Measurements from ENCODE around the gene STXBP3. TPM values are rescaled to one million over a fixed set of nuclear protein-coding genes. Genes with fewer than 3 reads are reported as not detected.

The STXBP3 gene
- total RNA-seq, 1 experiment from 2014 or later = 24.4 TPM

GRCh38 chr1:108815566-108815965 is 69.1 kb downstream of the STXBP3 start:
- TF ChIP-seq, protein P1, sequence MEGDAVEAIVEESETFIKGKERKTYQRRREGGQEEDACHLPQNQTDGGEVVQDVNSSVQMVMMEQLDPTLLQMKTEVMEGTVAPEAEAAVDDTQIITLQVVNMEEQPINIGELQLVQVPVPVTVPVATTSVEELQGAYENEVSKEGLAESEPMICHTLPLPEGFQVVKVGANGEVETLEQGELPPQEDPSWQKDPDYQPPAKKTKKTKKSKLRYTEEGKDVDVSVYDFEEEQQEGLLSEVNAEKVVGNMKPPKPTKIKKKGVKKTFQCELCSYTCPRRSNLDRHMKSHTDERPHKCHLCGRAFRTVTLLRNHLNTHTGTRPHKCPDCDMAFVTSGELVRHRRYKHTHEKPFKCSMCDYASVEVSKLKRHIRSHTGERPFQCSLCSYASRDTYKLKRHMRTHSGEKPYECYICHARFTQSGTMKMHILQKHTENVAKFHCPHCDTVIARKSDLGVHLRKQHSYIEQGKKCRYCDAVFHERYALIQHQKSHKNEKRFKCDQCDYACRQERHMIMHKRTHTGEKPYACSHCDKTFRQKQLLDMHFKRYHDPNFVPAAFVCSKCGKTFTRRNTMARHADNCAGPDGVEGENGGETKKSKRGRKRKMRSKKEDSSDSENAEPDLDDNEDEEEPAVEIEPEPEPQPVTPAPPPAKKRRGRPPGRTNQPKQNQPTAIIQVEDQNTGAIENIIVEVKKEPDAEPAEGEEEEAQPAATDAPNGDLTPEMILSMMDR (conservative IDR thresholded peaks at IDR 0.05; ENCODE audit: low read depth, low read length) = no peak
- TF ChIP-seq EZH2 (IDR thresholded peaks at IDR 0.05; ENCODE audit: borderline replicate concordance, low read depth, low read length, poor library complexity, severe bottlenecking) = no peak
- Histone ChIP-seq H3K27ac (ENCODE audit: low read depth, low read length, poor library complexity, severe bottlenecking) (no peak overlapping the region), H3K36me3 (ENCODE audit: insufficient read depth, low read length, poor library complexity, severe bottlenecking) (no peaks in the 10 kb centered on the region), H3K4me1 (ENCODE audit: insufficient read depth, low read length, poor library complexity, severe bottlenecking) (peaks cover 30% of the 10 kb centered on the region), H3K4me3 (ENCODE audit: low read depth, low read length, poor library complexity, severe bottlenecking) (no peak overlapping the region), H3K27me3 (replicated peaks; ENCODE audit: insufficient read depth, low read depth, low read length, poor library complexity) (no peaks in the 10 kb centered on the region), H3K9me3 (ENCODE audit: low read depth, low read length, poor library complexity, severe bottlenecking) (no peaks in the 10 kb centered on the region)
- DNase-seq (ENCODE audit: low spot score) = peak; percentile 7
- ChIA-PET POLR2A (ENCODE audit: low non-redundant PET) (no interaction called here), CTCF (no interaction called here)
- intact Hi-C loops (cut with micrococcal nuclease; ENCODE audit: unreplicated experiment) = no loop called here
- BruUV-seq (replicated peaks) = no TSS peak

DNA sequence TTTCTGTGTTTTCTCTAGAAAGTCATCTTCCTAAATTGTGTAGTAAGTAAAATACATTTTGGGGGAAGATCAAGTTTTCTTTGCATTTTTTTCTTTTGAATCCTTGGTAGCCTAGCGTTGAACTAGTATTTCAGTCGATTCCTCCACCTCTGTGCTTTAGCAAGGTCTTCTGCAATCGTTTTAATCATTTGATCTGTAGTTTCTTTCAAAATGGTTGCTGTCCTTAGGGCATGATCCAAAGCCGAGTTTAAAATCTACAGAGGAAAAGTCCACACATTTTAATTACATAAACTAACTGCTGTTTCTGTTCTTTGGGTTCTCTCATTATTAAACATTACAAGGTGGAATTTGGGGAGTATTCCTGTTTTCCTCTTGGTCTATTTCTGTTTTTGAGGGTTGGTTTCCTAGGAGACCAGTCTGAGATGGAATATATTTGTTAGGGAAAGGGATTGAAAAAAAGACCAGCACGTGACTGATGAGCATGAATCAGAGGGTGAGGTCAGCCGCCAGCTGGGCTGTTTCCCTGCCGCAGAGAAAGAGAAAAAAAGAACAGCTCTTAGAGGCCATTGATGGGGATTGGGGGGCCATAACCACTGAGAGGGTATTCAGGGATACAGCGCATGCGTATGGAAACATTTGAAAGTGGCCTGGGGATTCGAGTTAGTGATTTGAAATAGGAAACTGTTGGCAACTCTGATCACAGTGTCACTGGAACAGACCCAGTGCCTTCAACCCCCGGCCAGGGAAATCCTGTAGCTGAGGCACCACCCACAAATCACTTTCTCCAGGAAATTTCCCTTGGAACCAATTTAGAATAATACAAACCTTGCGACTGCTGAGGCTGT is 69.8 kb downstream of the STXBP3 start:
- intact Hi-C loops (cut with micrococcal nuclease; ENCODE audit: unreplicated experiment) = no loop called here
- TF ChIP-seq EZH2 (IDR thresholded peaks at IDR 0.05; ENCODE audit: borderline replicate concordance, low read depth, low read length, poor library complexity, severe bottlenecking) = no peak
- TF ChIP-seq, protein P1 (conservative IDR thresholded peaks at IDR 0.05; ENCODE audit: low read depth, low read length) = no peak
- POLR2A ChIA-PET (ENCODE audit: low non-redundant PET) = interaction anchor here (0.5 kb wide), 1 partner anchor 82 kb away, joined by 3 read pairs; no protein-coding TSS in a partner anchor
- H3K4me3 ChIP-seq (ENCODE audit: low read depth, low read length, poor library complexity, severe bottlenecking) = no peak overlapping the region
- no peak overlapping the region for H3K27ac ChIP-seq (ENCODE audit: low read depth, low read length, poor library complexity, severe bottlenecking)
- CTCF ChIA-PET = interaction anchor here (0.7 kb wide), 1 partner anchor 1025 kb away, joined by 4 read pairs; no protein-coding TSS in a partner anchor
- no TSS peak for BruUV-seq (replicated peaks)
- no peaks in the 10 kb centered on the region for H3K36me3 ChIP-seq (ENCODE audit: insufficient read depth, low read length, poor library complexity, severe bottlenecking)
- peak; percentile 51 for DNase-seq (ENCODE audit: low spot score)
- H3K27me3 ChIP-seq (replicated peaks; ENCODE audit: insufficient read depth, low read depth, low read length, poor library complexity) = no peaks in the 10 kb centered on the region
- no peaks in the 10 kb centered on the region for H3K9me3 ChIP-seq (ENCODE audit: low read depth, low read length, poor library complexity, severe bottlenecking)
- H3K4me1 ChIP-seq (ENCODE audit: insufficient read depth, low read length, poor library complexity, severe bottlenecking) = peaks cover 30% of the 10 kb centered on the region

DNA sequence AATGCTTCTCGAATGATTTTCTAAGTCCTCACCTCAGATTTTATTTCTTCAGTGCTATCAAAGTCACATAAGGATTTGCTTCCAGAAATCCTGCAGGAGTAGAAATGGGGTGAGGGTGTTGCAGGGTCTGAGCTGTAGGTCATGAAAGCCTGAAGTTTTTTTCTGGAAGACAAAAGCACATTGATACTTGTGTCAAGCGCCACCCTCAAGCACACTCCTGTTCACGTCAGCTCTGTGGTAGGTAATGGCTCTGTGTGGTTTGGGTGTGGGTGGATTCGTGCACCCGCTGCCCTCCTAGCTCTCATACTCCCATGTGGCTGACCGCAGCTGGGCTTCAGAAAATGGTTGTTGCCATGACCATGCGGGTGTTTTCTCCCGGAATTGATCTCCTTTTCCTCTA is 70.5 kb downstream of the STXBP3 start:
- TF ChIP-seq, protein P1 (conservative IDR thresholded peaks at IDR 0.05; ENCODE audit: low read depth, low read length) = no peak
- no peak for TF ChIP-seq EZH2 (IDR thresholded peaks at IDR 0.05; ENCODE audit: borderline replicate concordance, low read depth, low read length, poor library complexity, severe bottlenecking)
- H3K9me3 ChIP-seq (ENCODE audit: low read depth, low read length, poor library complexity, severe bottlenecking) = no peaks in the 10 kb centered on the region
- intact Hi-C loops (cut with micrococcal nuclease; ENCODE audit: unreplicated experiment) = no loop called here
- no peak overlapping the region for H3K4me3 ChIP-seq (ENCODE audit: low read depth, low read length, poor library complexity, severe bottlenecking)
- no TSS peak for BruUV-seq (replicated peaks)
- H3K4me1 ChIP-seq (ENCODE audit: insufficient read depth, low read length, poor library complexity, severe bottlenecking) = peaks cover 30% of the 10 kb centered on the region
- H3K27ac ChIP-seq (ENCODE audit: low read depth, low read length, poor library complexity, severe bottlenecking) = no peak overlapping the region
- ChIA-PET POLR2A (ENCODE audit: low non-redundant PET) (no interaction called here), CTCF (interaction anchor here (0.7 kb wide), 2 partner anchors 52 to 1025 kb away, joined by 3 to 4 read pairs; no protein-coding TSS in a partner anchor)
- H3K36me3 ChIP-seq (ENCODE audit: insufficient read depth, low read length, poor library complexity, severe bottlenecking) = no peaks in the 10 kb centered on the region
- H3K27me3 ChIP-seq (replicated peaks; ENCODE audit: insufficient read depth, low read depth, low read length, poor library complexity) = no peaks in the 10 kb centered on the region
- DNase-seq (ENCODE audit: low spot score) = no peak

Data from A673 (cell line).